ENCODE measurements around the gene ANK2.

GRCh38 chr4:113113151-113113550 is 63.7 kb downstream of the ANK2 start:
- TF ChIP-seq EZH2phosphoT487 (IDR thresholded peaks at IDR 0.05; ENCODE audit: unreplicated experiment) (no peak), CTCF (conservative IDR thresholded peaks at IDR 0.05; ENCODE audit: low read depth in 2 of 2) (no peak), REST (IDR thresholded peaks at IDR 0.05; ENCODE audit: unreplicated experiment) (no peak), CREB1 (CRISPR knock-in tag; IDR thresholded peaks at IDR 0.05; ENCODE audit: low read depth) (no peak), EZH2 (IDR thresholded peaks at IDR 0.05; ENCODE audit: low read depth, unreplicated experiment) (no peak), POLR2AphosphoS5 (IDR thresholded peaks at IDR 0.05; ENCODE audit: low read depth) (no peak), NANOG (IDR thresholded peaks at IDR 0.05; ENCODE audit: borderline replicate concordance) (no peak), ETS1 (IDR thresholded peaks at IDR 0.05) (no peak), STAT1 (IDR thresholded peaks at IDR 0.05; ENCODE audit: unreplicated experiment) (no peak), ZNF114 (CRISPR knock-in tag; IDR thresholded peaks at IDR 0.05) (no peak), JUNB (IDR thresholded peaks at IDR 0.05; ENCODE audit: unreplicated experiment) (no peak), ZNF331 (CRISPR knock-in tag; IDR thresholded peaks at IDR 0.05; ENCODE audit: low read depth) (no peak), ZNF462 (CRISPR knock-in tag; IDR thresholded peaks at IDR 0.05) (no peak)
